WTC11 (cell line): ENCODE results near the gene FARP2.
"Not testable (repeated sequence)": the region's sequence is repeated elsewhere in the genome, so short reads cannot be mapped to it uniquely, and the experiment has no call there.

Experiments
- ATF1 ChIP-seq: sonication (generic); formaldehyde crosslinking; IDR thresholded peaks from 2 replicates; pipeline ENCODE4 v1.8.1; 2023; ENCODE audit warnings: mild to moderate bottlenecking, moderate library complexity, missing genetic modification reagents
- FOXJ3 ChIP-seq: sonication (generic); formaldehyde crosslinking; IDR thresholded peaks from 2 replicates; pipeline ENCODE4 v1.9.0; 2021; ENCODE audit warnings: missing genetic modification reagents, mild to moderate bottlenecking, borderline replicate concordance
- FOXP4 ChIP-seq: sonication (generic); formaldehyde crosslinking; IDR thresholded peaks from 2 replicates; pipeline ENCODE4 v1.8.0; 2022; ENCODE audit warnings: mild to moderate bottlenecking, missing genetic modification reagents
- IRF1 ChIP-seq: sonication (generic); formaldehyde crosslinking; IDR thresholded peaks from 2 replicates; pipeline ENCODE4 v1.8.0; 2023; ENCODE audit warnings: missing genetic modification reagents
- MLX ChIP-seq: sonication (generic); formaldehyde crosslinking; IDR thresholded peaks from 2 replicates; pipeline ENCODE4 v1.8.1; 2023; ENCODE audit warnings: mild to moderate bottlenecking, missing genetic modification reagents, moderate library complexity
- NFYB ChIP-seq: sonication (generic); formaldehyde crosslinking; conservative IDR thresholded peaks from 2 replicates; pipeline ENCODE4 v1.8.0; 2022; ENCODE audit warnings: low read depth, missing genetic modification reagents
- PRDM15 ChIP-seq: sonication (generic); formaldehyde crosslinking; IDR thresholded peaks from 2 replicates; pipeline ENCODE4 v1.8.0; 2022; ENCODE audit warnings: missing genetic modification reagents
- SP1 ChIP-seq: sonication (generic); formaldehyde crosslinking; conservative IDR thresholded peaks from 2 replicates; pipeline ENCODE4 v1.8.1; 2022; ENCODE audit warnings: missing genetic modification reagents
- TEAD4 ChIP-seq: sonication (generic); formaldehyde crosslinking; IDR thresholded peaks from 2 replicates; pipeline ENCODE4 v1.8.0; 2022; ENCODE audit warnings: mild to moderate bottlenecking, missing genetic modification reagents

- TF ChIP-seq IRF1 (CRISPR knock-in tag); ATF1 (CRISPR knock-in tag); MLX; TEAD4 (CRISPR knock-in tag); PRDM15; FOXP4 (CRISPR knock-in tag); FOXJ3 (CRISPR knock-in tag); SP1 (CRISPR knock-in tag); NFYB (CRISPR knock-in tag): not testable (repeated sequence)
Observed at GRCh38 chr2:241423489-241423888, 67.4 kb downstream of the FARP2 start.
